ENCODE data around the gene CEBPZ.

Gene CEBPZ

GRCh38 chr2:37231241-37232130 lies at the start of gene CEBPZ, which contains the start of gene NDUFAF7:
CEBPZ (minus strand) TSS chr2:37231596; CDS start chr2:37231567, 29 bp downstream.
NDUFAF7 (plus strand) TSS chr2:37231658; CDS start chr2:37231706, 48 bp downstream.
- peak within 1 kb of the TSS; percentile 96 for H3K27ac ChIP-seq (ENCODE audit: low read depth, low read length)
- H3K36me3 ChIP-seq (ENCODE audit: insufficient read depth, low read length): peaks cover 18% of the 10 kb centered on the region
- no peaks in the 10 kb centered on the region for H3K27me3 ChIP-seq (ENCODE audit: control insufficient read depth in 1 of 2, insufficient read depth in 2 of 2, low read length in 2 of 2)
- H3K9me3 ChIP-seq (ENCODE audit: low read length): no peaks in the 10 kb centered on the region
- H3K4me3 ChIP-seq (ENCODE audit: low read depth in 1 of 2, low read length in 2 of 2): peak within 1 kb of the TSS; percentile 88 to 95
- H3K4me1 ChIP-seq (ENCODE audit: insufficient read depth, low read length): peaks cover 26% of the 10 kb centered on the region
- peak within 1 kb of the TSS; percentile 98 for H3K9ac ChIP-seq (ENCODE audit: low read length)

DNA sequence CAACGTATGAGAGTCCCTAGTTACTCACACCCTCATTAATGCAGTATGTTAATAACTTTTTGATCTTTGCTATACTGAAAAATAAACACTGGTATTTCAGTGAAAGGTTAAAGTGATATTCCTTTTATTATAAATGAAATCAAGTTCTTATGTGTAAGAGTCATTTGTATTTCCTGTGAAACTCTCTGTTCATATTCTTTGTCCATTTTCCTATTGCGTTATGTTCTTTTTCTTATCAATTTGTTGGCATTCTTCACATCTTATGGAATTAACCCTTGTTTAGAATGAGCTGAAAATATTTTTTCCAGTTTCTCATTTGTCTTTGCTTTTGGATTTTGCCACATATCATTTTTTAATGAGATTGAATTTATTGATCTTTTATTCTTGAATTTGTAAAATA lies 44.9 kb upstream of the CEBPZ start:
- Histone ChIP-seq H3K4me1 (ENCODE audit: insufficient read depth, low read length) (peaks cover 23% of the 10 kb centered on the region), H3K9ac (ENCODE audit: low read length) (no peak overlapping the region), H3K27ac (ENCODE audit: low read depth, low read length) (no peak overlapping the region), H3K9me3 (ENCODE audit: low read length) (no peaks in the 10 kb centered on the region), H3K36me3 (ENCODE audit: insufficient read depth, low read length) (peaks cover 21% of the 10 kb centered on the region), H3K4me3 (ENCODE audit: low read depth in 1 of 2, low read length in 2 of 2) (no peak overlapping the region), H3K27me3 (ENCODE audit: control insufficient read depth in 1 of 2, insufficient read depth in 2 of 2, low read length in 2 of 2) (no peaks in the 10 kb centered on the region)

DNA sequence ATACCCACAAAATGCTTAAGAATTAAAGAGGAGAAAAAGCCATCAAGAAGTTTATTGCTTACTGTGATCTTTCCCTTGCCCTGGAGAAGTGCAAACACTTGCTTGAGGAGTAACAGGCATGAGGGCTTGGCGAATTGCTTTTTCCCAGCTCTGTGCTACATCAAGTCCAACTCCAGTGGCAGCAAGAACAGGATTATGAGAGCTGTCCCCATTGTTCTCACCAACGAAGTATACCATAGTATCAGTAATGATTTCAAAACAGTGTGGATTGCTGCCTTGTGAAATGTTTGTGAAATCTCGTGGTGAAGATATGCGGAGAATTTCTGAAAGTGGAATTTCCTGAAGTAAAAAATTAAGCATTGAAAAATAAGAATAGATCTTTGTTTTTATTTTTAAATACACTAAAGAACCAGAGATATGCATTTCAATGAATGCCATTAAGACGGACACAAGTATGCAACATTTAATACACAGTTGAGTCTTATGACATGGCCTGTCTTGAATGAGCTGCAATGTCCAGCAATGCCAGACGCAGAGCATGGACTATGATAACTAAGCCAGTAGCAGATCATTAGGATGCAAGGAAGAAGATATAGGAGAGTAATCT lies 43.1 kb upstream of the CEBPZ start:
- no peaks in the 10 kb centered on the region for H3K27me3 ChIP-seq (ENCODE audit: control insufficient read depth in 1 of 2, insufficient read depth in 2 of 2, low read length in 2 of 2)
- no peaks in the 10 kb centered on the region for H3K9me3 ChIP-seq (ENCODE audit: low read length)
- peak overlapping the region; percentile 65 for H3K27ac ChIP-seq (ENCODE audit: low read depth, low read length)
- peaks cover 15% of the 10 kb centered on the region for H3K36me3 ChIP-seq (ENCODE audit: insufficient read depth, low read length)
- H3K4me1 ChIP-seq (ENCODE audit: insufficient read depth, low read length): peaks cover 23% of the 10 kb centered on the region
- no peak overlapping the region for H3K4me3 ChIP-seq (ENCODE audit: low read depth in 1 of 2, low read length in 2 of 2)
- no peak overlapping the region for H3K9ac ChIP-seq (ENCODE audit: low read length)

GRCh38 chr2:37271376-37272067 lies 40.1 kb upstream of the CEBPZ start:
- peaks cover 28% of the 10 kb centered on the region for H3K36me3 ChIP-seq (ENCODE audit: insufficient read depth, low read length)

GRCh38 chr2:37268111-37268510 lies 36.7 kb upstream of the CEBPZ start:
- Histone ChIP-seq H3K27me3 (ENCODE audit: control insufficient read depth in 1 of 2, insufficient read depth in 2 of 2, low read length in 2 of 2) (no peaks in the 10 kb centered on the region), H3K4me1 (ENCODE audit: insufficient read depth, low read length) (peaks cover 6% of the 10 kb centered on the region), H3K9me3 (ENCODE audit: low read length) (no peaks in the 10 kb centered on the region), H3K27ac (ENCODE audit: low read depth, low read length) (no peak overlapping the region), H3K9ac (ENCODE audit: low read length) (no peak overlapping the region), H3K36me3 (ENCODE audit: insufficient read depth, low read length) (peaks cover 25% of the 10 kb centered on the region), H3K4me3 (ENCODE audit: low read depth in 1 of 2, low read length in 2 of 2) (no peak overlapping the region)

More at GRCh38 chr2:37271376-37272067, 40.1 kb upstream of the CEBPZ start:
- no peaks in the 10 kb centered on the region for H3K9me3 ChIP-seq (ENCODE audit: low read length)
- H3K4me3 ChIP-seq (ENCODE audit: low read depth in 1 of 2, low read length in 2 of 2): no peak overlapping the region
- H3K27me3 ChIP-seq (ENCODE audit: control insufficient read depth in 1 of 2, insufficient read depth in 2 of 2, low read length in 2 of 2): no peaks in the 10 kb centered on the region
- H3K4me1 ChIP-seq (ENCODE audit: insufficient read depth, low read length): peaks cover 28% of the 10 kb centered on the region
- H3K27ac ChIP-seq (ENCODE audit: low read depth, low read length): no peak overlapping the region
- no peak overlapping the region for H3K9ac ChIP-seq (ENCODE audit: low read length)

DNA sequence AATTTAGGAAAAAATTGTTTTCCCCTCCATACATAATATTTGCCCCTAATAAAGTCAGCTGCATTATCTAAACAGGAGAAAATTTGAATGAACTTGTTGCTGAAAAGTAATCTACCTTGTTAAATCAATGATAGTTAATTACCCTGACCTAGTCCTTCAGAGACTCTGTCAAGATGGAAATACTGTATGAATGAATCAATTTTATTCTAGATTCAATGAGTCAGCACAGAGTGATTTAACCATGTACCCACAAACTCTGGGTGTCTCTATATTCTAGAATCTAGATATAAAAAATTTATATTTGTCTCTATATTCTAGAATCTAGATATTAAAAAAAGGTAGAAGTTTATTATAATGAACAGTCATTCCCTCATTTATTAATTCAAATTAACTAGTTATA lies 36.3 kb upstream of the CEBPZ start:
- H3K4me3 ChIP-seq (ENCODE audit: low read depth in 1 of 2, low read length in 2 of 2): no peak overlapping the region
- peaks cover 25% of the 10 kb centered on the region for H3K36me3 ChIP-seq (ENCODE audit: insufficient read depth, low read length)
- H3K4me1 ChIP-seq (ENCODE audit: insufficient read depth, low read length): peaks cover 6% of the 10 kb centered on the region
- H3K9me3 ChIP-seq (ENCODE audit: low read length): no peaks in the 10 kb centered on the region
- no peak overlapping the region for H3K9ac ChIP-seq (ENCODE audit: low read length)
- H3K27ac ChIP-seq (ENCODE audit: low read depth, low read length): peak overlapping the region; percentile 24
- H3K27me3 ChIP-seq (ENCODE audit: control insufficient read depth in 1 of 2, insufficient read depth in 2 of 2, low read length in 2 of 2): no peaks in the 10 kb centered on the region

DNA sequence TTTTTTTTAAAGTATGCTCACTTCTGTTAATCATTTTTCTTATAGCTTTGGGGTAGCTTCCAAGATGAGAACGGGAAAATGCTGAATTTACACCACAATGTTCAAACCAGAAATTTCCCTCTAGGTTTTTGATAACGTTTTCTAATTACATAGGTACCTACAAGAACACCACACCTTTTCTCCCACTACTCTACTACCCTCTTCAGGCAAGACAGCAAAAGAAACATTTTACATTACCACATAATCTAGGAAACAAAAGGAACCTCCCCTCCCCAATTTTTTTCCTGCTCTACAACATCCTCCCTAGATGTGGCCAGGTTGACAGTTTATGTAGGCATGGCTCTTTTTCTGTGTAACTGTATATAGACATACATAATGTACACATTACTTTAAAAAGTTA lies 32.4 kb upstream of the CEBPZ start:
- Histone ChIP-seq H3K9me3 (ENCODE audit: low read length) (no peaks in the 10 kb centered on the region), H3K27me3 (ENCODE audit: control insufficient read depth in 1 of 2, insufficient read depth in 2 of 2, low read length in 2 of 2) (no peaks in the 10 kb centered on the region), H3K9ac (ENCODE audit: low read length) (no peak overlapping the region), H3K4me1 (ENCODE audit: insufficient read depth, low read length) (peaks cover 6% of the 10 kb centered on the region), H3K27ac (ENCODE audit: low read depth, low read length) (no peak overlapping the region), H3K4me3 (ENCODE audit: low read depth in 1 of 2, low read length in 2 of 2) (no peak overlapping the region), H3K36me3 (ENCODE audit: insufficient read depth, low read length) (peaks cover 17% of the 10 kb centered on the region)

- Histone ChIP-seq H3K27ac (ENCODE audit: low read depth, low read length) (no peak overlapping the region), H3K9me3 (ENCODE audit: low read length) (no peaks in the 10 kb centered on the region), H3K4me3 (ENCODE audit: low read depth in 1 of 2, low read length in 2 of 2) (no peak overlapping the region), H3K9ac (ENCODE audit: low read length) (no peak overlapping the region), H3K36me3 (ENCODE audit: insufficient read depth, low read length) (peaks cover 14% of the 10 kb centered on the region), H3K4me1 (ENCODE audit: insufficient read depth, low read length) (no peaks in the 10 kb centered on the region), H3K27me3 (ENCODE audit: control insufficient read depth in 1 of 2, insufficient read depth in 2 of 2, low read length in 2 of 2) (no peaks in the 10 kb centered on the region)
These were observed 31.1 kb upstream of the CEBPZ start for GRCh38 chr2:37262522-37262921.

GRCh38 chr2:37250869-37251740 lies 19.7 kb upstream of the CEBPZ start:
- H3K27ac ChIP-seq (ENCODE audit: low read depth, low read length): no peak overlapping the region
- no peak overlapping the region for H3K4me3 ChIP-seq (ENCODE audit: low read depth in 1 of 2, low read length in 2 of 2)
- H3K36me3 ChIP-seq (ENCODE audit: insufficient read depth, low read length): peaks cover 54% of the 10 kb centered on the region
- H3K27me3 ChIP-seq (ENCODE audit: control insufficient read depth in 1 of 2, insufficient read depth in 2 of 2, low read length in 2 of 2): no peaks in the 10 kb centered on the region
- no peak overlapping the region for H3K9ac ChIP-seq (ENCODE audit: low read length)
- no peaks in the 10 kb centered on the region for H3K4me1 ChIP-seq (ENCODE audit: insufficient read depth, low read length)
- no peaks in the 10 kb centered on the region for H3K9me3 ChIP-seq (ENCODE audit: low read length)

DNA sequence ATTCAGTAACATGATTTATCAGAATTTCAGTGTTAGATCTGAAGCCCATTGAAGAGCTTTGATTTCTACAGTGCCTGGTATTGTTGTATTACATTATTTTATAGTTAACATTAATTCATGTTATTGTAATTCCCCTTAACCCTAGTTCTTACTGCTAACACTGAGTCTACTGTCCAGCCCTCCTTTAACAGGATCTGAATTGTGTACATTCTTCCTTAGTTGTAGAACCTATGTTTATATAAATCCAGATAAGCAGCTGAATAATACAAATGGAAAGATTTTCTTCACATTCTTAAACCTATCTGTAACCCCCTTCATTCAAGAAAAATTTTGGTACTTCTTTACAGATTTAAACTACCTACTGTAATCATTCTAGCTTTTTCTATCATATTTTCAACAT lies 14.8 kb upstream of the CEBPZ start:
- H3K9ac ChIP-seq (ENCODE audit: low read length): no peak overlapping the region
- no peaks in the 10 kb centered on the region for H3K4me1 ChIP-seq (ENCODE audit: insufficient read depth, low read length)
- H3K27me3 ChIP-seq (ENCODE audit: control insufficient read depth in 1 of 2, insufficient read depth in 2 of 2, low read length in 2 of 2): no peaks in the 10 kb centered on the region
- no peaks in the 10 kb centered on the region for H3K9me3 ChIP-seq (ENCODE audit: low read length)
- peaks cover 54% of the 10 kb centered on the region for H3K36me3 ChIP-seq (ENCODE audit: insufficient read depth, low read length)
- no peak overlapping the region for H3K4me3 ChIP-seq (ENCODE audit: low read depth in 1 of 2, low read length in 2 of 2)
- no peak overlapping the region for H3K27ac ChIP-seq (ENCODE audit: low read depth, low read length)
